CD14-positive monocyte (primary cell): ENCODE results near the gene VLDLR. TPM values are rescaled to one million over a fixed set of nuclear protein-coding genes. Genes with fewer than 3 reads are reported as not detected.

Experiments
- DNase-seq, 3 donors: peaks; one replicate each; pipeline ENCODE4 v3.0.0-alpha.2; 2011 to 2022
- H2AFZ ChIP-seq: 2 replicates; pipeline ENCODE4 v1.6.0; 2012; ENCODE audit warnings: mild to moderate bottlenecking, low read depth, low read length, inconsistent platforms; ENCODE audit not compliant: insufficient read depth, poor library complexity, severe bottlenecking
- H3K27ac ChIP-seq, 2 donors: 1 replicate in 1 of 2; 2 replicates in 1 of 2; pipeline ENCODE4 v1.5.1; 2012 to 2013; ENCODE audit warnings: low read length in 2 of 2, control low read depth in 1 of 2, inconsistent platforms in 1 of 2, low read depth in 1 of 2, mild to moderate bottlenecking in 1 of 2
- H3K27me3 ChIP-seq, 2 donors: one replicate each; pipeline versions ENCODE4 v1.6.0 to v1.6.1; 2011 to 2013; ENCODE audit warnings: low read length in 2 of 2; ENCODE audit not compliant: control insufficient read depth in 2 of 2, insufficient read depth in 2 of 2
- H3K36me3 ChIP-seq, 2 donors: replicated peaks in 1 of 2; 1 replicate in 1 of 2; 2 replicates in 1 of 2; pipeline versions ENCODE4 v1.5.1 to v1.6.1; 2012 to 2013; ENCODE audit warnings: low read length in 2 of 2, control low read depth in 1 of 2, inconsistent platforms in 1 of 2, mild to moderate bottlenecking in 1 of 2; ENCODE audit not compliant: insufficient read depth in 2 of 2, control insufficient read depth in 1 of 2
- H3K4me1 ChIP-seq, 2 donors: 1 replicate in 1 of 2; 2 replicates in 1 of 2; pipeline versions ENCODE4 v1.5.1 to v1.6.1; 2012 to 2013; ENCODE audit warnings: low read length in 2 of 2, control low read depth in 1 of 2, inconsistent platforms in 1 of 2, mild to moderate bottlenecking in 1 of 2, moderate library complexity in 1 of 2; ENCODE audit not compliant: insufficient read depth in 2 of 2, control insufficient read depth in 1 of 2
- H3K4me2 ChIP-seq: replicated peaks from 2 replicates; pipeline ENCODE3; 2012; ENCODE audit warnings: low read length, moderate library complexity, mild to moderate bottlenecking; ENCODE audit not compliant: poor library complexity, severe bottlenecking; ENCODE audit errors: extremely low read depth
- H3K4me3 ChIP-seq, 3 experiments: fragments of 200-600 bp in 1 of 3; sonication (generic) in 1 of 3; replicated peaks in 1 of 3; 1 replicate in 2 of 3; 2 replicates in 1 of 3; pipeline ENCODE4 v1.5.1; 2011 to 2013; ENCODE audit warnings: low read length in 3 of 3, mild to moderate bottlenecking in 3 of 3, control low read depth in 2 of 3, low read depth in 2 of 3, inconsistent platforms in 1 of 3, moderate library complexity in 1 of 3
- H3K79me2 ChIP-seq: 2 replicates; pipeline ENCODE4 v1.6.0; 2012; ENCODE audit warnings: mild to moderate bottlenecking, control low read depth, inconsistent platforms, low read length, moderate library complexity; ENCODE audit not compliant: insufficient read depth
- H3K9ac ChIP-seq: 2 replicates; pipeline ENCODE4 v1.6.0; 2017; ENCODE audit warnings: low read length, mild to moderate bottlenecking; ENCODE audit not compliant: insufficient read depth, poor library complexity, severe bottlenecking
- H3K9me3 ChIP-seq, 2 donors: replicated peaks in 1 of 2; 1 replicate in 1 of 2; 2 replicates in 1 of 2; pipeline versions ENCODE4 v1.5.1 to v1.6.1; 2012 to 2013; ENCODE audit warnings: low read length in 2 of 2, control low read depth in 1 of 2; ENCODE audit not compliant: control insufficient read depth in 1 of 2, insufficient read depth in 1 of 2
- H4K20me1 ChIP-seq: 2 replicates; pipeline ENCODE4 v1.6.0; 2012; ENCODE audit warnings: mild to moderate bottlenecking, low read length, control low read depth, moderate library complexity; ENCODE audit not compliant: insufficient read depth
- H3K27ac Mint-ChIP-seq, 7 donors: one replicate each; pipeline ENCODE4 v1.8.0; 2020; ENCODE audit warnings: mild to moderate bottlenecking in 7 of 7, mixed read lengths in 7 of 7, moderate library complexity in 6 of 7, inconsistent platforms in 2 of 7
- H3K27me3 Mint-ChIP-seq, 3 donors: one replicate each; pipeline ENCODE4 v1.8.0; 2021 to 2022; ENCODE audit warnings: low read depth in 3 of 3, mild to moderate bottlenecking in 3 of 3, mixed read lengths in 3 of 3, moderate library complexity in 3 of 3, inconsistent platforms in 1 of 3
- H3K36me3 Mint-ChIP-seq, 2 donors: one replicate each; pipeline ENCODE4 v1.8.0; 2020; ENCODE audit warnings: mixed read lengths in 2 of 2, inconsistent platforms in 1 of 2, mild to moderate bottlenecking in 1 of 2
- H3K4me1 Mint-ChIP-seq: one replicate; pipeline ENCODE4 v1.8.0; 2020; ENCODE audit warnings: mild to moderate bottlenecking, mixed read lengths
- H3K4me3 Mint-ChIP-seq, 2 donors: one replicate each; pipeline ENCODE4 v1.8.0; 2020; ENCODE audit warnings: mild to moderate bottlenecking in 2 of 2, mixed read lengths in 2 of 2, moderate library complexity in 1 of 2
- H3K9me3 Mint-ChIP-seq, 7 donors: one replicate each; pipeline ENCODE4 v1.8.0; 2020 to 2022; ENCODE audit warnings: mixed read lengths in 7 of 7, mild to moderate bottlenecking in 6 of 7, moderate library complexity in 6 of 7, inconsistent platforms in 2 of 7
- whole genome bisulfite sequencing: methylation state at CpG from one replicate; pipeline ENCODE4 v1.1.5; 2013; ENCODE audit warnings: missing lambda C conversion rate; ENCODE audit not compliant: insufficient coverage; 5-methylcytosine and 5-hydroxymethylcytosine counted together
- intact Hi-C, 2 donors: fragments of 100-400 bp; cut with micrococcal nuclease; formaldehyde crosslinking; loops; one replicate each; pipeline versions ENCODE4 v1.15.0 to v1.15.1; 2023
- polyA plus RNA-seq, 3 donors: library from polyadenylated mRNA; depleted of rRNA in 1 of 3; unstranded in 2 of 3; stranded (reverse) in 1 of 3; fragments of 300-500 nt in 2 of 3; fragments of >200 nt in 1 of 3; fragmentation: Illumina TruSeq in 2 of 3; gene quantifications; 1 replicate in 2 of 3; 2 replicates in 1 of 3; pipeline ENCODE4 v1.2.3, GENCODE V29; 2012 to 2021
- TF ChIP-seq, protein P1 (sequence below): fragments of 200-600 bp; IDR thresholded peaks from one replicate; pipeline ENCODE4 v1.8.0; 2022; ENCODE audit warnings: antibody characterized with exemption, mild to moderate bottlenecking

VLDLR gene
- polyA plus RNA-seq, 3 donors, result 0.05 to 0.07 TPM; not detected in 1

DNA sequence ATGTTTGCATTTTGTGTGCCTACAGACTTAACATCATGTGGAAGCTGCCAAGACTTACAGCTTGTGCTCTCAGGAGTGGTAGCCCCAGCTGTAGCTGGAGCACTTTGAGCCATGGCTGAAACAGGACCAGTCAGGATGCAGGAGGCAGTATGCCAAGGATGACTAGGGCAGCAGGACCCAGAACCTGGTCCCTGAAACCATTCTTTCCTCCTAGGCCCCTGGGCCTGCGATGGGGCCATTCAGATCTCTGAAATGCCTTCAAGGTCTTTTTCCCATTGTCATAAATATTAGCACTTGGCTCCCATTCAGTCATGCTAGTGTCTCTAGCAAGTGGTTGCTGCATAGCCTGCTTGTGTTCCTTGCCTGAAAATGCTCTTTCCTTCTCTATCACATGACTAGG is 29.6 kb upstream of the VLDLR start:
- Mint-ChIP-seq H3K4me3 (no peak overlapping the region), H3K4me1 (peaks cover 10% of the 10 kb centered on the region), H3K9me3 (peaks cover 5 to 28% (median 15%) of the 10 kb centered on the region in 7 donors), H3K27ac (no peak overlapping the region), H3K36me3 (no peaks in the 10 kb centered on the region), H3K27me3 (peaks cover 0 to 2% (median 0%) of the 10 kb centered on the region in 3 donors)
- whole genome bisulfite sequencing, result 100% methylated on average over 1 of the region's 1 CpG
- Histone ChIP-seq H3K9me3 (peaks cover 14 to 19% of the 10 kb centered on the region in 2 donors), H2AFZ (no peak overlapping the region), H3K79me2 (no peaks in the 10 kb centered on the region), H3K4me3 (no peak overlapping the region), H3K27ac (no peak overlapping the region), H3K4me1 (peaks cover 0 to 5% of the 10 kb centered on the region in 2 donors), H3K27me3 (no peaks in the 10 kb centered on the region), H3K36me3 (no peaks in the 10 kb centered on the region), H4K20me1 (no peaks in the 10 kb centered on the region), H3K4me2 (no peak overlapping the region), H3K9ac (no peak overlapping the region)
- TF ChIP-seq, protein P1, sequence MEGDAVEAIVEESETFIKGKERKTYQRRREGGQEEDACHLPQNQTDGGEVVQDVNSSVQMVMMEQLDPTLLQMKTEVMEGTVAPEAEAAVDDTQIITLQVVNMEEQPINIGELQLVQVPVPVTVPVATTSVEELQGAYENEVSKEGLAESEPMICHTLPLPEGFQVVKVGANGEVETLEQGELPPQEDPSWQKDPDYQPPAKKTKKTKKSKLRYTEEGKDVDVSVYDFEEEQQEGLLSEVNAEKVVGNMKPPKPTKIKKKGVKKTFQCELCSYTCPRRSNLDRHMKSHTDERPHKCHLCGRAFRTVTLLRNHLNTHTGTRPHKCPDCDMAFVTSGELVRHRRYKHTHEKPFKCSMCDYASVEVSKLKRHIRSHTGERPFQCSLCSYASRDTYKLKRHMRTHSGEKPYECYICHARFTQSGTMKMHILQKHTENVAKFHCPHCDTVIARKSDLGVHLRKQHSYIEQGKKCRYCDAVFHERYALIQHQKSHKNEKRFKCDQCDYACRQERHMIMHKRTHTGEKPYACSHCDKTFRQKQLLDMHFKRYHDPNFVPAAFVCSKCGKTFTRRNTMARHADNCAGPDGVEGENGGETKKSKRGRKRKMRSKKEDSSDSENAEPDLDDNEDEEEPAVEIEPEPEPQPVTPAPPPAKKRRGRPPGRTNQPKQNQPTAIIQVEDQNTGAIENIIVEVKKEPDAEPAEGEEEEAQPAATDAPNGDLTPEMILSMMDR, result no peak
- DNase-seq, result no peak
- intact Hi-C loops, result no loop called here

GRCh38 chr9:2593744-2594143 is 27.8 kb upstream of the VLDLR start:
- TF ChIP-seq, protein P1, result no peak
- Histone ChIP-seq H3K27ac (no peak overlapping the region), H3K27me3 (no peaks in the 10 kb centered on the region), H2AFZ (no peak overlapping the region), H3K9ac (no peak overlapping the region), H3K4me1 (peaks cover 0 to 5% of the 10 kb centered on the region in 2 donors), H3K9me3 (peaks cover 14 to 19% of the 10 kb centered on the region in 2 donors), H3K79me2 (no peaks in the 10 kb centered on the region), H4K20me1 (no peaks in the 10 kb centered on the region), H3K4me2 (no peak overlapping the region), H3K36me3 (no peaks in the 10 kb centered on the region), H3K4me3 (no peak overlapping the region)
- H3K4me3 Mint-ChIP-seq, result no peak overlapping the region
- peaks cover 10% of the 10 kb centered on the region for H3K4me1 Mint-ChIP-seq
- intact Hi-C loops, result no loop called here
- H3K27ac Mint-ChIP-seq, result no peak overlapping the region
- H3K9me3 Mint-ChIP-seq, result peaks cover 5 to 22% (median 16%) of the 10 kb centered on the region in 7 donors
- H3K27me3 Mint-ChIP-seq, result peaks cover 0 to 3% (median 0%) of the 10 kb centered on the region in 3 donors
- no peaks in the 10 kb centered on the region for H3K36me3 Mint-ChIP-seq
- DNase-seq, result no peak
